Measurements from ENCODE around the gene ACP1.

Gene ACP1

GRCh38 chr2:282371-283263 is 17.9 kb downstream of the ACP1 start:
- Mint-ChIP-seq H3K4me3 (no peak overlapping the region), H3K27ac (no peak overlapping the region), H3K36me3 (peaks cover 47% of the 10 kb centered on the region), H3K9me3 (no peaks in the 10 kb centered on the region), H3K4me1 (no peaks in the 10 kb centered on the region)
- no peak for ATAC-seq
- no peak for DNase-seq (ENCODE audit: low spot score in 2 of 2)

GRCh38 chr2:283996-284794 is 19.4 kb downstream of the ACP1 start:
- Mint-ChIP-seq H3K4me3 (no peak overlapping the region), H3K27ac (no peak overlapping the region), H3K4me1 (no peaks in the 10 kb centered on the region), H3K36me3 (peaks cover 31% of the 10 kb centered on the region), H3K9me3 (no peaks in the 10 kb centered on the region)
- DNase-seq (ENCODE audit: low spot score in 2 of 2), result no peak
- no peak for ATAC-seq

- H3K27ac Mint-ChIP-seq, result no peak overlapping the region
- H3K4me1 Mint-ChIP-seq, result peaks cover 7% of the 10 kb centered on the region
- H3K9me3 Mint-ChIP-seq, result no peaks in the 10 kb centered on the region
- ATAC-seq (no peak), DNase-seq (ENCODE audit: low spot score in 2 of 2) (no peak)
- H3K36me3 Mint-ChIP-seq, result peaks cover 23% of the 10 kb centered on the region
- no peak overlapping the region for H3K4me3 Mint-ChIP-seq
Observed at GRCh38 chr2:284896-285492, 20.2 kb downstream of the ACP1 start.

- peaks cover 17% of the 10 kb centered on the region for H3K36me3 Mint-ChIP-seq
- DNase-seq (ENCODE audit: low spot score in 2 of 2), result no peak
- no peaks in the 10 kb centered on the region for H3K9me3 Mint-ChIP-seq
- peaks cover 7% of the 10 kb centered on the region for H3K4me1 Mint-ChIP-seq
- ATAC-seq, result no peak
- H3K27ac Mint-ChIP-seq, result no peak overlapping the region
- no peak overlapping the region for H3K4me3 Mint-ChIP-seq
Observed at GRCh38 chr2:285531-285930, 20.8 kb downstream of the ACP1 start.

- Mint-ChIP-seq H3K4me3 (no peak overlapping the region), H3K4me1 (peaks cover 7% of the 10 kb centered on the region), H3K9me3 (no peaks in the 10 kb centered on the region), H3K27ac (no peak overlapping the region), H3K36me3 (peaks cover 12% of the 10 kb centered on the region)
- DNase-seq (ENCODE audit: low spot score in 2 of 2), result no peak
- no peak for ATAC-seq
Observed at GRCh38 chr2:286035-286434, 21.3 kb downstream of the ACP1 start.

GRCh38 chr2:286774-287392 is 22.1 kb downstream of the ACP1 start:
- Mint-ChIP-seq H3K27ac (no peak overlapping the region), H3K9me3 (no peaks in the 10 kb centered on the region), H3K4me3 (no peak overlapping the region), H3K4me1 (peaks cover 7% of the 10 kb centered on the region), H3K36me3 (peaks cover 4% of the 10 kb centered on the region)
- ATAC-seq (no peak), DNase-seq (ENCODE audit: low spot score in 2 of 2) (no peak)

GRCh38 chr2:287471-287885 is 22.7 kb downstream of the ACP1 start:
- H3K27ac Mint-ChIP-seq, result no peak overlapping the region
- ATAC-seq (peak; percentile 60), DNase-seq (ENCODE audit: low spot score in 2 of 2) (no peak)
- no peaks in the 10 kb centered on the region for H3K9me3 Mint-ChIP-seq
- H3K4me1 Mint-ChIP-seq, result peaks cover 7% of the 10 kb centered on the region
- H3K36me3 Mint-ChIP-seq, result no peaks in the 10 kb centered on the region
- H3K4me3 Mint-ChIP-seq, result no peak overlapping the region

GRCh38 chr2:287911-288757 is 23.4 kb downstream of the ACP1 start, which contains the start of gene ALKAL2:
Gene ALKAL2, minus strand, starts transcription at chr2:288091. Its CDS starts 256 bp downstream, at chr2:287835.
- H3K9me3 Mint-ChIP-seq, result no peaks in the 10 kb centered on the region
- H3K27ac Mint-ChIP-seq, result no peak within 1 kb of the TSS
- H3K4me1 Mint-ChIP-seq, result peaks cover 7% of the 10 kb centered on the region
- H3K4me3 Mint-ChIP-seq, result peak within 1 kb of the TSS; percentile 48
- ATAC-seq (peak; percentile 24), DNase-seq (ENCODE audit: low spot score in 2 of 2) (no peak)
- H3K36me3 Mint-ChIP-seq, result no peaks in the 10 kb centered on the region

- no peaks in the 10 kb centered on the region for H3K36me3 Mint-ChIP-seq
- H3K27ac Mint-ChIP-seq, result no peak overlapping the region
- DNase-seq (ENCODE audit: low spot score in 2 of 2) (no peak), ATAC-seq (no peak)
- peaks cover 7% of the 10 kb centered on the region for H3K4me1 Mint-ChIP-seq
- peak overlapping the region; percentile 48 for H3K4me3 Mint-ChIP-seq
- H3K9me3 Mint-ChIP-seq, result no peaks in the 10 kb centered on the region
Observed at GRCh38 chr2:288758-289361, 24.1 kb downstream of the ACP1 start.

GRCh38 chr2:289362-290089 is 24.8 kb downstream of the ACP1 start:
- Mint-ChIP-seq H3K36me3 (no peaks in the 10 kb centered on the region), H3K4me3 (peak overlapping the region; percentile 48), H3K9me3 (no peaks in the 10 kb centered on the region), H3K4me1 (peaks cover 7% of the 10 kb centered on the region), H3K27ac (no peak overlapping the region)
- no peak for ATAC-seq
- DNase-seq (ENCODE audit: low spot score in 2 of 2), result no peak

- Mint-ChIP-seq H3K27ac (no peak overlapping the region), H3K9me3 (no peaks in the 10 kb centered on the region), H3K4me1 (peaks cover 7% of the 10 kb centered on the region), H3K4me3 (peak overlapping the region; percentile 48), H3K36me3 (no peaks in the 10 kb centered on the region)
- DNase-seq (ENCODE audit: low spot score in 2 of 2) (no peak), ATAC-seq (peak; percentile 55)
Observed at GRCh38 chr2:290090-290722, 25.5 kb downstream of the ACP1 start.

- Mint-ChIP-seq H3K27ac (no peak overlapping the region), H3K4me1 (no peaks in the 10 kb centered on the region), H3K4me3 (no peak overlapping the region), H3K9me3 (no peaks in the 10 kb centered on the region), H3K36me3 (no peaks in the 10 kb centered on the region)
- ATAC-seq (no peak), DNase-seq (ENCODE audit: low spot score in 2 of 2) (no peak)
Observed at GRCh38 chr2:295090-295489, 30.3 kb downstream of the ACP1 start.

GRCh38 chr2:296354-296753 is 31.6 kb downstream of the ACP1 start:
- ATAC-seq (no peak), DNase-seq (ENCODE audit: low spot score in 2 of 2) (peak in 1 of 2 donors; percentile 34)
- Mint-ChIP-seq H3K36me3 (no peaks in the 10 kb centered on the region), H3K9me3 (no peaks in the 10 kb centered on the region), H3K27ac (no peak overlapping the region), H3K4me3 (no peak overlapping the region), H3K4me1 (no peaks in the 10 kb centered on the region)

Measured in stimulated activated effector memory CD8-positive, alpha-beta T cell treated with anti-CD3 and anti-CD28 coated beads, Interleukin-12 subunit alpha, Interleukin-12 subunit beta, amount 100 ng/mL, for 72 hours (primary cell).